Activated gamma-delta T cell treated with Interleukin-2 at 50 U/mL for 16 hours (primary cell): Measurements from ENCODE around the gene FBXW10.
"Not testable (repeated sequence)": the region's sequence is repeated elsewhere in the genome, so short reads cannot be mapped to it uniquely, and the experiment has no call there.

Experiments used
- DNase-seq: peaks from one replicate; pipeline ENCODE4 v3.0.0-alpha.2; 2020

Gene FBXW10, protein sequence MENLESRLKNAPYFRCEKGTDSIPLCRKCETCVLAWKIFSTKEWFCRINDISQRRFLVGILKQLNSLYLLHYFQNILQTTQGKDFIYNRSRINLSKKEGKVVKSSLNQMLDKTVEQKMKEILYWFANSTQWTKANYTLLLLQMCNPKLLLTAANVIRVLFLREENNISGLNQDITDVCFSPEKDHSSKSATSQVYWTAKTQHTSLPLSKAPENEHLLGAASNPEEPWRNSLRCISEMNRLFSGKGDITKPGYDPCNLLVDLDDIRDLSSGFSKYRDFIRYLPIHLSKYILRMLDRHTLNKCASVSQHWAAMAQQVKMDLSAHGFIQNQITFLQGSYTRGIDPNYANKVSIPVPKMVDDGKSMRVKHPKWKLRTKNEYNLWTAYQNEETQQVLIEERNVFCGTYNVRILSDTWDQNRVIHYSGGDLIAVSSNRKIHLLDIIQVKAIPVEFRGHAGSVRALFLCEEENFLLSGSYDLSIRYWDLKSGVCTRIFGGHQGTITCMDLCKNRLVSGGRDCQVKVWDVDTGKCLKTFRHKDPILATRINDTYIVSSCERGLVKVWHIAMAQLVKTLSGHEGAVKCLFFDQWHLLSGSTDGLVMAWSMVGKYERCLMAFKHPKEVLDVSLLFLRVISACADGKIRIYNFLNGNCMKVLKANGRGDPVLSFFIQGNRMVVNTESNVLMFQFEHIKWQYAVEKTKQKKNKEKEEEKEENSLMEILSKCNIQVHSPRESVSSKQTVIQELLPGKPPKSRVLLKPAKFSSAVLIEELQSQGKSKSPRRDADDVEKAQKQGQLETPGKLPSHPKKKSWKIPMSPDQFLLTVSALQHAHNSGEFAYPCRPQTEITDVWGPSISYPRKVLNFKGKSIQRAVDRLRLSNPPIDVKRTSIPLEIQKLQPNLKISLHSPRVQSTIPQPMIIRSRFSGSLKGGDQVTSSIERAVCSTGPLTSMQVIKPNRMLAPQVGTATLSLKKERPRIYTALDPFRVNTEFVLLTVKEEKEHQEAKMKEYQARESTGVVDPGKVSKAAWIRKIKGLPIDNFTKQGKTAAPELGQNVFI

DNA sequence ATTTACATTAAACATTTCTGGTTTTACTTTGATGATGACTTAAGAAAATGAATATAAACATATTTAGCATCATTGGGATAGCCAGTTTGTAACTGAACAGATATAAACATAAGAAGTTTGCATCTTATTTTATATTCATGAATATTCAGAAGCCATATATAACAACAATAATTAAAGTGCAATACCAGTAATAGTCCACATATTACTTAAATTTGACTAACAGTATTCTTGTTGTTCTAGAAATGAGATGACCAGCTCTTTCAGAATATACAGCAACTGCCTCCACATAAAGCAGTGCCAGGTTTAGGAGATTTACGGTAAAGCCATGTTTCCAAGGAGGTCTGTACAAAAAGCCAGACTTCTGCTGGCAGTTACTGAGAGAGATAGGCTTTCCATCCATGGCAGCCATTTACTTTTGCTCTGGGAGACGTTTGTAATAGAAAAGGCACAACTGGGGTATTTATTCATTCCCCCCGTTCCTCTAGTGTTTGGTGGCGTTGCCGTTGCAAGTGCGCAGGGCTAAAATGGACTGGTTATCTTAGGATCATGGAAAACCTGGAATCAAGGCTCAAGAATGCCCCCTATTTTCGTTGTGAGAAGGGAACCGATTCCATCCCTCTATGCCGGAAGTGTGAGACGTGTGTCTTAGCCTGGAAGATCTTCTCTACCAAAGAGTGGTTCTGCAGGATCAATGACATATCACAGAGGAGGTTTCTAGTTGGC, at the start of gene FBXW10:
FBXW10 (plus strand) TSS at position 356 of the 723 bp plus-strand sequence; CDS start at position 547, 191 bp downstream.
- not testable (repeated sequence) for DNase-seq

DNA sequence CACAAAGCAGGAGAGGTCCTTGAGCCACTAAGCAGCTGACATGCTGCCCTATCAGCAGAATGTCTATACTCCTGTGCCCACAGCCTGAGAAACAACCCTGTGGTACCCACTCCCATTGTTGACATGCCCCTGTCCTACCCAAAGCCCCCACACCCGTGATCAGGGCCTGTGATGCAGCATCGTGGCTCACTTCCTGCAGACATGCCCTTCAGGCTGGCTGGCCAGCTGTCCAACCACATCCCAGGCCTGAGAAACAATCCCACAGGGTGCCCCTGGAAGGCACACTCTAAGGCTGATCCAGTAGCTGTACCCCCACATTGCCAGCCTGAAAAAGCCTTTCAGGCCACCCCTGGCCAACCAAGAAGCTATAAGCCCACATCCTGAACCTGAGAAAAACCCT, 48.7 kb upstream of the FBXW10 start:
- not testable (repeated sequence) for DNase-seq

DNA sequence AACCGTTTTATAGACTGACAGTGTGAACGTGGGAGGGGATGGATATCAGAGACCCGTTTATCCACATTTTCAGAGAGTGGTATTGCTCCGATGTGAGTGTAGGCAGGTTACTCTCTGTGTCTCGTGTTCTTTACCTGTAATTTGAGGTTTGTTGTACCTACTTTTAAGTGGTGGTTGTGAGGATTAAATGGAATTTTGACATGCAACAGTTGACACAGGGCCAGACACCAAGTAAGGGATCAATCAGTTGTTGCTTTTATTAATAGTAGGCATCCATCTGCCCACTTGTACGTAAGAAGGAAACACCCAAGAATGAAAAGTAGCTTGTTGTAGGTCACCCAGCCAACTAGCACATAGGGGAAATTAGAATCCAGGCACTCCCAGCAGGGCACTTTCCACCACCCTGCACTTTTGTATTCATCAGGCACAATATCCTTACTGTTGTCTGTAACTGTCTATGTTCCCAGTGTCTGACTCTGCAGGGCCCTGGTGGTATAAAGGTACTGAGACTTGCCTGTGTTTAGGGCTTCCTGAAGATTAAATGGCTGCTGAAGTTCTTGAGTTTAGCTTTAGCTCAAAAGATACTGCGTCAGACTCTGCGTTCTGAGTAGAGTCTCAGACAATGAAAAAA, 45.3 kb upstream of the FBXW10 start:
- not testable (repeated sequence) for DNase-seq

DNA sequence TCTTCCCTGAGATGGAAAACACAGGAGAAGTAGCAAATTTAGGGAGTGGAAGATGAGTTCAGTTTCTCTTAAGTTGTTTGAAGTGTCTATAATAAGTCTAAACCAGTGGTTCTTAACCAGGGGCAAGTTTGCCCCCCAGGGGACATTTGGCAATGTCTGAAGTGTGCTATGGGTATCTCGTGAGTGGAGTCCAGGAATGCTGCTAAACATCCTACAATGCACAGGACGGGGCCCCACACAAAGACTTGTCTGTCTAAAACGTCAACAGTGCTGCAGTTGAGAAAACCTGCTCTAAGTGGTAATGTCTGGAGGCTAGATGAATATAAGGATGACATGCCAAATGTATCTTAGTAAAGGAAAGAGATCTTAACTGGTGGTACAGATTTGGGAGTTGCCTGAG, 37.9 kb upstream of the FBXW10 start:
- not testable (repeated sequence) for DNase-seq

DNA sequence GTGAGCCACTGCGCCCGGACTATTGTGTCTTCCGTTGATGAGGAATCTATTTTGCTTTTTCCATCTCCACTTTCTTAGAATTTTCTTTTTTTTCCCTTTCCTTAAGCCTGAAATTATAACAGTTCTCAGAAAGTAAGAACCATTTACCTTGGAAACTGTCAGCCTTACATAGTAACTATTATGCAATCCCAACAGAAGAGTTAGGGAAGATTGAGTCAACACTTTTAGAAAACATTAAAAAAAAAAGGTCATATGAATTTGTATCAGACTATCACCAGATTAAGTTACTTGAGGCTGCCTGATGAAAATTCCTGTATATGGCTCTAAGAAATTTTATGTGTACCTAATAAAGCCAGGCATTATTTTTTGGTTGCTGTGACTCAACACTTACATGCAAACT, 35.6 kb upstream of the FBXW10 start:
- DNase-seq, result not testable (repeated sequence)

DNA sequence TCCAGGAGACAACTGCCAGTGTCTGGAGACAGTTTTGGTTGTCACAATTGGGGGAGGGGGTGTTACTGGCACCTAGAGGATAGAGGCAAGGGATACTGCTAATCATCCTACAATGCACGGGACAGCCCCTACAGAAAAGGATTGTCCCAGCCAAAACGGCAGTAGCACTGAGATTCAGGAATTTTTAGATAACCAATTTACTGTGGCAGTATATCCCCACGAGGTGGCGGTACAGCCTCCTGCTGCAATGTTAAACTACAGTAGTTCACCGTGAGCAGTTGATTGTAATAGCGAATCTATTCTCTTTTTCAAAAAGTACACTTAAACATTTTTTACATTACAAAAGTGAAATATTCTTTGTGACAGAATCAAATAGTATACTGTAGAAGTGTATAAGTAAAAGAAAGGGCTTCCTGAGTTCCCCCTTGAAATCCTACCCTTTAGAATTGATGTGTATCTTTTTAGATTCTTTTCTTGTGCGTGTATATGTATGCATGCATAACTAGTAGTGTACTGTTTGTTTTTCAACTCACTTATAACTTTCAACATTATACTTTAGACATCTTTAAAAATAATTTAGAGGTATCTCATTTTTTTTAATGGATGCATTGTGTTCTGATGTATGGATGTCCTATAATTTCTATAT, 31.4 kb upstream of the FBXW10 start:
- DNase-seq, result peak; percentile 56

DNA sequence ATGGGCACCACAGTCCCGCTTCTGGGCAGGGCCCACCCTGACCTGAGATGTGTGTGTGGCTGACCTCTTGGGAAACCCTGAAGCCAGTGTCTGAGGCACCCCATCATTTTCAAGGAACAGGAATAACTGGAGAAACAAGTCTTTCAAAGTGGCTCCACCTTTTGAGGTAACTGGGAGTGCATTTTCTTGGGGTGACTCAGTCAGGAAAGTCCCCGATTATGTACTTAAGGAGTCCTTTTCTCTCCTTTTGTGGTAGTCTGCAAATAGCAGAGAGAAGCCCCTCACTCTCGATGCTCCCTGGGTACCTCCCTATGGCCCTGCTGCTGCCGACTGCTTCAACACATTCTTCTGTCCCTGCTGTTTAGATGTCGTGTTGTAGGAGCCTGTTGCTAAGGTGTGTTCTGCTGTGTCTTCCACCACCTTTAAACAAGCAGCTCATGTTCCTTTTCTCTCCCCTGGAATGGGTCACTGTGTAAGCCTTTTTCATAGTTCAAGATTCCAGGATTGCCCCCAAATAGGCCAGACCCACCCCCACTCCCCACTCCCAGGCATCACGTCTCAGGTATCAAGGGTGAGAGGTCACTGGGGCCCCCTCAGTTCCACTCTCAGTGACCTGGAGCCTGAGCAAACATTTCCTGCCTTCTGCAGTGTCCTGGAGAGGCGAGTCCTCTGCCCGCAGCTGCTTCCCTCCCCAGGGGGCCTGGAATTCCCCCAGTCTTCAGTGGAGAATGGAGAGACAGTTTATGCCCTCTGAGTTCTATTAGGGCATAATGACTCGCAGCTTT, 25.0 kb upstream of the FBXW10 start:
- DNase-seq, result not testable (repeated sequence)

DNA sequence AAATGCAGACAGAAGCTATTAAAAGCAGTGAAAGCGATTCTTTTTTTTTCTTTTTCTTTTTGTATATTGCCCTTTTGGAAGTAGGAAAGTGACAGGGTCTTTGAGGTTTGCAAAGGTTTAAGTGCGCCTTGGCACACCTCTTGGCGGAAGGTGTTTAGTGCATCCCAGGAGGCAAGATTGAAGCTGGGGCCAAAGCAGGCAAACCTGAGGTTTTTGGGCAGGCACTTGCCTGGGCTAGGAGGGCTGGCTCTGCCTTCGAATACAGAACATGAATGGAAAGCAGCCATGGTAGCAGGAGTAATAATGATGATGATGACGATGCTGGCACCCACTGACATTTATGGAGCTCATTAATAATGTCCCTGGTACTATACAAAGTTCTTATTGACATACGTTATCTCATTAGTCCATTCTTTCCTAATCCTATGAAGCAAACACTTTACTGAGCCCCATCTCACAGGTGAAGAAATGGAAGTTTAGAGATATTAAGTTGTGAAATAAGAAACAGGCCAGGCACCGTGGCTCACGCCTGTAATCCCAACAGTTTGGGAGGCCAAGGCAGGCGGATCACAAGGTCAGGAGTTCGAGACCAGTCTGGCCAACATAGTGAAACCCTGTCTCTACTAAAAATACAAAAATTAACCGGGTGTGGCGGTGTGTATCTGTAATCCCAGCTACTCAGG, 24.3 kb upstream of the FBXW10 start:
- not testable (repeated sequence) for DNase-seq

DNA sequence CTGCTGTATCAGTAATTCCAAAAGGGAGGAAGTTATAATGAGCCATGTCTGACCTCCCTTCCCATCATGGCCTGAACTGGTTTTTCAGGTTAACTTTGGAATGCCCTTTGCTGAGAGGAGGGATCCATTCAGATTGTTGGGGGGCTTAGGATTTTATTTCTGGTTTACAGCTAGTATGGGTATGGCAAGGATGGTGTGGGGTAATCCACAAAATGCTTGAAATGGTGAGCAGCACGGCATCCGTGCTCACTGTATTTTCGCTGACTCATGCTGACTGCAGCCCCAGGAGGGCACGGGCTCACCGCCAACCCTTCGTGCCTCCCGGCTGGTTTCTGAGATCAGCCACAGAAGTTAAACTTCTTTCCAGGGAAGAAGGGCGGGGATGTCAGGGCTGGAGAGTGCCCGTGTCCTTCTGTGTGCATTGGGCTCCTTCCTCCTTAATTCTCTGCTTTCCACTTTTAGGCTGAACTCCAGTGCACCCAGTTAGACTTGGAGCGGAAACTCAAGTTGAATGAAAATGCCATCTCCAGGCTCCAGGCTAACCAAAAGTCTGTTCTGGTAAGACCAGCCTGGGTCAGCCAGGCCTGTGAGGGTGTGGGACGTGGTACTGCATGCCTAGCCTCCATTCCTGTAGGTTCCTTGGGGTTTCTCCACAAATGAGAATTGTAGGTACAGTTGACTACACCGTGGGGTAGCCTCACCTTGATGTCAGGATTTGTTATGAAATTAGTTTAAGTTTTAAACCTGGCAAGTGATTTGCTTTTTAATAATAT, 21.9 kb upstream of the FBXW10 start:
- DNase-seq, result not testable (repeated sequence)

DNA sequence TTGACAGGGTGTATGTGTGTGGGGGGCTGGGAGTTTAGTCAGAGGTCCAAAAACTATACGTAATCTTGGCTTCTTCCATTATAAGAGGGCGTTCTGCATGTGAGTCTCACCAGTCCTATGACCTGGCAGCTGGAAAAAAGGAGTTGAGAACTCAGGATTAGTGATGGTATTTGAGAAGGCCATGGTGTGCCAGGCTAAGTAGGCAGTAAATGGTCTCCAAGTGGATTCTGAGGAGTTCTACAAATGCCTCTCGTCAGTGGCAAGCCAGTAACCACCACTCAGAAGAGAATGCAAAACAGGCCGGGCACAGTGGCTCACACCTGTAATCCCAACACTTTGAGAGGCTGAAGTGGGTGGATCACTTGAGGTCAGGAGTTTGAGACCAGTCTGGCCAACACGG, 21.2 kb upstream of the FBXW10 start:
- DNase-seq, result not testable (repeated sequence)

DNA sequence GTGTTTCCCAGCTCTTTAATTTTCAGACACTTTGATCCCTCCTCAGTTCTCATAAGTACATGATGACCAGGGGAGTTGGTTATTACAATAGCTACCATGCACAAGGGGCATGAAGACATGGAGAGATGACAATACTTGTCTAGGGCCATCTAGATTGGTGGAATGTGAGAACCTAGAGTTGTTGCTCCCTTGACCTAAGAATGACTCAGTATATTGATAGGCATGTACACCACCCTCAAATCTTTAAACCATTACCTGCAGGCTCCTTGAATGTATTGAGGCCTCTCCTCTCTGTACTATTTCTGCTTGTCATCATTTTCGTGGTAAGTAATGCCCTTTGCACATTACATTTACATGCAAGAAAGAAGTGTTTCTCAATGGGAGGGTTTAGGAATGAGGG, 20.3 kb upstream of the FBXW10 start:
- not testable (repeated sequence) for DNase-seq

DNA sequence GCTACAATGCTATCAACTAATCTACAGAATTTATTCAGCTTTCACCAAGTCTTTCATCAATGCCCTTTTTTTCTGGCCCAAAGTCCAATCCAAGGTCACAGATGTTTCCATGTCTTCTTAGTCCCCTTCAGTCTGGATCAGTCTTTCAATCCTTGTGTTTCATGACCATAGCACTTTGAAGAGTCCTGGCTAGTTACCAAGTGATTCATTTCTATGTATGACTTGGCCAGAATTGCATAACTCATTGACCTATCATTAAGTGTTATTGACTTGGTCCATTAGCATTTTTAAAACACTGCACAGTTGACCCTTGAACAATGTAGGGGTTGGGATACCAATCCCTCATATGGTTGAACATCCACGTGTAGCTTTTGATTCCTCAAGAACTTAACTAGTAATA, 11.4 kb upstream of the FBXW10 start:
- DNase-seq, result not testable (repeated sequence)

DNA sequence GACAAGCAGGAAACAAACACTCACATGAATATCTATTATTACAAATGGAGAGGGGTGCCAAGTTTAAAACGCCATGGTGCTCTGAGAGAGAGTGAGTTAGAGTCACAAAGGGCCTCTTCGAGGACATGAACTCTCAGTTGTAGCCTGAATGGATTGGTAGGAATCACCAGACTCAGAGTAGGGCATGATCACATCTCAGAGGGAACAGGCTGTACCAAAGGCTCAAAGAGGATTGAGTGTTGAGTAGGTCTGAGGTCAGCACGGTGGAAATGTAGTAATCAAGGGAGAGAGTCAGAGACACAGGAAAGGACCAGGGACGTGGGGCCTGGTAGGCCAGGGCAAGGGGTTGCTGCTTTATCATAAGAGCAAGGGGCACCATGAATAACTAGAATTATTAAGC, 10.5 kb upstream of the FBXW10 start:
- DNase-seq, result not testable (repeated sequence)

DNA sequence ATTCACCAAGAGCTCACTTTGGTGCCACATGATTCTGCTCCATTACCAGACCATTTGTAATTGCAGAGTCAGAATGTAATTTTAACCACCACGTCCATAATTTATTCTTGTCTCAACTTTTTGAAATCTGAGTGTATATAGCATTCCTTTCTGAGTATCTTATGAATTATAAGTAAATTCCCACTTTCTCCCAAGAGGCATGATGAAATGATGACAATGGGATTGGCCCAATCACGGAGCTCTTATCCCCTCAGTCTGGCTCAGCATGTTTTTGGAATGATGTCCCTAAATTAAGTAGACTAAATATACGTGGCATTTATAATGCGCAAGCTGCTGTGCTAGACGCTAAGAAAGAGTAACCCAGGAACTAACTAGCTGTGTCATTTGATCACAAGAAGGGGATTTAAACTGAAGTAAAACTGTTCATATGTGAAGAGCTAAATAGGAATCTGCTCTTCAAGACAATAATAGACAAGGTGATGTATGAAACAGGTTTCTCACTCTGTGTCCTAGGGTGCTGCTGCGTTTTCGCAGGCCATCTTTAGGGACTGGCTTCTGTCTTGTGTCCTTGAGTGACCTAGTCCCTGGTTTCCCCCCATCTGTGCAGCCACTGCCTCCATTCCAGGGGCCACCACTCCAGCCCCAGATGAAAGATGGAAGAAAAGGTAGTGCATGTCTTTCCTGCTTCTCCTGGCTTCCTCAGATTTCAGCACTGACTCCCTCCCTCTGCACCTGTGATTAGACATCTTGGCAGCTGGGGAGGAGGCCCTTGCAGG, 4.0 kb upstream of the FBXW10 start:
- not testable (repeated sequence) for DNase-seq

DNA sequence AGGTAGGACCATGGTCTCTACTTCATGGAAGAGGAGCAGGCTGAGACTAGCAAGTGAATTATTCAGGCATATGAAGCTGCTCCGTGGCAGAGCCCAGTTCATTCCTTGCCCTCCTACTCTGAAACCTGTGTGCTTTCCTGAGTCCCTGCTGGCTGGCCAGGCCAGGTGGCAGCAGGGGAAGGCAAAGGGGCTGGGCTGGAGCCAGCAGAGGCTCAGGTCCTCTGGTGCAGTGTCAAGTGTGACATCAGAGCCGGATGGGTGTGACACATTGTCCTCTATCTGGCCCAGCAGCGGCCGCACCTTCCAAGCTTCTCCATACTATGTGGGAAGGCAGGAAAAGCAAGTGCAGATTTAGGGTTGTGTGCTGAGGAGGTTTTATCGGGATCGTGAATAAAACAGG, 2.6 kb upstream of the FBXW10 start:
- DNase-seq, result not testable (repeated sequence)

DNA sequence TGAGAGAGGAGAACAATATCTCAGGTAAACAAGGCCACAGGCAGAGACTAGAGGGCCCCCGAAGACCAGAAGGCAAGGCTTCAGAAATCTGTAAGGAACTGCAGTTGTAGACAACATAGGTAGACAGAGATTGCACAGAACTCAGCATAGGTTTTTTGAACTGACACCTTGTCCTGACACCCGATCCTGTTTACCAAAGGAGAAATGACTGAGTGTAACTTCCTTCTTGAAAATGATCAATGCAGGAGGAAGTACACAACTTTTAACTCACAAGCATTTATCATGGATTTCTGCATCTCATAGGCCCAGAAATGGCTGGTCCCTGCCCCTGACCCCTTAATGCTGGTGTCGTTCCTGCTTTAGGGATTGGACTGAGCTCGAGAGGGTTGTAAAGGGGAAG, 872 bp downstream of the FBXW10 start:
- DNase-seq, result not testable (repeated sequence)

DNA sequence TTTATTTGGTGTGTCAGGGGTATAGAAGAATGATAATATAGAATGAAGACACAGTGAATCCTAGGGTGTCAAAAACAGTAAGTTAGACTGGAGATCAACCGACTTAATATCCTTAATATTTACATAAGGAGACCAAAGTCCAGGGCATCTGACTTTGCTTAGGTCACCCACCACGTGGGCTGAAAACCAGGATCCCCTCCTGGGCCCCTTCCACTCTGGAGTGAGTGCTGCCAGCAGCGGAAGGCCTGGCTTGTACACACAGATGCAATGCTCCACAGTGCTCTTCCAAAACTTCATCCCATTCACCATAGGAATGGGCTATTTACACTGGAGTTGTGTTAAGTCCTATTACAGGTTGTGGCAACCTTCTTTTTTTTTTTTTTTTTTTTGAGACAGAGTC, 2.7 kb downstream of the FBXW10 start:
- not testable (repeated sequence) for DNase-seq

DNA sequence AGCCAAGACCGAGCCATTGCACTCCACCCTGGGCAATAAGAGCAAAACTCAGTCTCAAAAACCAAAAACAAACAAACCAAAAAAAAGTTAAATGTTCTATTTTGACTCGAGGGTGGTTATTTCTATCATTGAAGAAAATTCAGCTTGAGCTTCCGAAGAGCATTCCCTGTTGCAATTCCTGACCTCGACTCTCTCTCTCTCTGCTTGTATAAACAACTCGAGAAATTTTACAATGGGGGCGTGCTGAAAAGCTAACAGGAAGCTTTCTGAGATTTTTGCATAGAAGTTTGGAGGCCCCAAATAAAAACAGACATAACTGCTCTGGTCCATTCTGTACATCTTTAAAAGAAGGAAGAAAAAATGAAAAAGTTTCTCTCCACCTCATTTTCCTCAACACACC, 3.6 kb downstream of the FBXW10 start:
- DNase-seq, result not testable (repeated sequence)
